Measurements from ENCODE around the gene OGT.
"Not testable (repeated sequence)": the region's sequence is repeated elsewhere in the genome, so short reads cannot be mapped to it uniquely, and the experiment has no call there.

The OGT gene

DNA sequence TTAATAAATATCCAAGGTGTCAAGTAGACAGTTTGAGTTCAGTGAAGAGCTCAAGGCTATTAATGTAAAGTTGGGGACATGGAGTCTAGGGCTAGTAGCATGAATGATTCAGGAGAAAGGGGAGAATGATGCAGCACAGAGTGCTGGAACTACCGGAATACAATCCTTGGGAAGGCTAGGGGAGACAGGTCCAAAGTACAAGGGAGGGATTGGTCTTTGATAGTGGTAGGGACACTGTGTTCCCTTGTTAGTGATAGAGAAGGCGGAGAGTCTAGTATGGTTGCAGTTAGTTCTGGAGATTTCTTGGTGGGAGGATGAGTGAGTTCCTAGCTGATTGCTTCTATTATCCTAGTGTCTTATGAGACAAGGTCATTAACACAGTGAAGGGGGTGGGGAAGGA is 54.0 kb downstream of the OGT start:
- no peaks in the 10 kb centered on the region for H3K9me3 Mint-ChIP-seq
- no peak overlapping the region for H3K4me3 Mint-ChIP-seq
- peak overlapping the region; percentile 44 for H3K27ac Mint-ChIP-seq
- no peaks in the 10 kb centered on the region for H3K27me3 Mint-ChIP-seq (ENCODE audit: low read depth)
- peaks cover 10% of the 10 kb centered on the region for H3K4me1 Mint-ChIP-seq (ENCODE audit: low read depth)
- H3K36me3 Mint-ChIP-seq (ENCODE audit: low read depth), result peaks cover 13% of the 10 kb centered on the region

DNA sequence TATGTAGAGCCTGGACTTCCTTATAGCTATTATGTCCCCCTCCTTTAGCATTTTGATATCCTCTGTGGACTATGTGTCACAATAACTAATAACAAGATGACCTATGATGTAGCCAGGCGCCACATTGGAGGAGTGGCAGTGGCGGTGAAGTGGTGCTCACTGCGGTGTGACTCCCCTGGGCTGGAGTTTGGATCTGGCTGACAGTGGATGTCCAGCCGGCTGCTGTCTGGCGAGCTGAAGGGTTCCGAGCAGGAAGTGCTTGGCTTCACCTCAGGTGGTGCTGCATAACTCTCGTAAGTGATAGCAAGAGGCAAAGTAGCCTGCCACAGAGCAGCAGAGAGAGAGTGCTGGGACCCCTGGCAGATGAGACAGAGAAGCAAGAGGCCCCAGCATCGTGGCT is 60.3 kb downstream of the OGT start:
- not testable (repeated sequence) for H3K4me1 Mint-ChIP-seq (ENCODE audit: low read depth); H3K4me3 Mint-ChIP-seq; H3K27ac Mint-ChIP-seq; H3K27me3 Mint-ChIP-seq (ENCODE audit: low read depth); H3K9me3 Mint-ChIP-seq
- H3K36me3 Mint-ChIP-seq (ENCODE audit: low read depth), result peaks cover 14% of the 10 kb centered on the region

DNA sequence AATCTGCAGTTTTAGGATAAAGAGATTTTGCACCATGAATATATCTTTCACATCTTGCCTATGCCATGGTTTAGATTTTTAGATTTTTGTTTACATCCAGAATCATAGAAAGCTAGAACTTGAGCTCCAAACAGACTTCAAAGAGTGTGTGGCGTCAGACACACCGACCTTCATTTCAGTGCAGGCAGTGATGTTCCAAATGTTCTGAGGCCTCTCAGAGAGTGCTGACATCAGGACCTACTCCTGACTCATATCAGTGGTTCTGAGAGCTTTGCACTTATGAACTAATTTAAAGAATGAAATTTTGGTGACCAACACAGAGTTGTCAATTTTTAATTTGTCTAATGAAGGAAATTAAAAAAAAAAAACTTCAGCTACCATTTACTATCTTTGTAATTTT is 67.1 kb downstream of the OGT start:
- H3K27ac Mint-ChIP-seq, result no peak overlapping the region

DNA sequence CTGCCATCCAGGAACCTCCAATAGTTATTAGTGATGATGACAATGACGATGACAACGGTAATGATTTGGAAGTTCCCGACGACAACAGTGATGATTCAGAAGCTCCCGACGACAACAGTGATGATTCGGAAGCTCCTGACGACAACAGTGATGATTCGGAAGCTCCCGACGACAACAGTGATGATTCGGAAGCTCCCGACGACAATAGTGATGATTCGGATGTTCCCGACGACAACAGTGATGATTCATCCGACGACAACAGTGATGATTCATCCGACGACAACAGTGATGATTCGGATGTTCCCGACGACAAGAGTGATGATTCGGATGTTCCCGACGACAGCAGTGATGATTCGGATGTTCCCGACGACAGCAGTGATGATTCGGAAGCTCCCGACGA is 70.7 kb downstream of the OGT start:
- Mint-ChIP-seq H3K27ac (no peak overlapping the region), H3K36me3 (ENCODE audit: low read depth) (peaks cover 54% of the 10 kb centered on the region), H3K4me3 (no peak overlapping the region), H3K27me3 (ENCODE audit: low read depth) (no peaks in the 10 kb centered on the region), H3K4me1 (ENCODE audit: low read depth) (peaks cover 39% of the 10 kb centered on the region), H3K9me3 (no peaks in the 10 kb centered on the region)

More for the DNA sequence above, 67.1 kb downstream of the OGT start:
- peaks cover 15% of the 10 kb centered on the region for H3K4me1 Mint-ChIP-seq (ENCODE audit: low read depth)
- no peaks in the 10 kb centered on the region for H3K27me3 Mint-ChIP-seq (ENCODE audit: low read depth)
- H3K36me3 Mint-ChIP-seq (ENCODE audit: low read depth), result peaks cover 43% of the 10 kb centered on the region
- no peaks in the 10 kb centered on the region for H3K9me3 Mint-ChIP-seq
- no peak overlapping the region for H3K4me3 Mint-ChIP-seq

DNA sequence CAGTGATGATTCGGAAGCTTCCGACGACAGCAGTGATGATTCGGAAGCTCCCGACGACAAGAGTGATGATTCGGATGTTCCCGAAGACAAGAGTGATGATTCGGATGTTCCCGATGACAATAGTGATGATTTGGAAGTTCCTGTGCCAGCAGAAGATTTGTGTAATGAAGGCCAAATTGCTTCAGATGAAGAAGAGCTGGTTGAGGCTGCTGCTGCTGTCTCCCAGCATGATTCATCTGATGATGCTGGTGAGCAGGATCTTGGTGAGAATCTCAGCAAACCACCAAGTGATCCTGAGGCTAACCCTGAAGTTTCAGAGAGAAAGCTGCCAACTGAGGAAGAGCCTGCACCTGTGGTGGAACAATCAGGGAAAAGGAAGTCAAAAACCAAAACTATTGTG is 71.2 kb downstream of the OGT start:
- no peak overlapping the region for H3K27ac Mint-ChIP-seq
- H3K36me3 Mint-ChIP-seq (ENCODE audit: low read depth), result peaks cover 59% of the 10 kb centered on the region
- H3K4me1 Mint-ChIP-seq (ENCODE audit: low read depth), result peaks cover 43% of the 10 kb centered on the region
- H3K4me3 Mint-ChIP-seq, result no peak overlapping the region
- no peaks in the 10 kb centered on the region for H3K27me3 Mint-ChIP-seq (ENCODE audit: low read depth)
- no peaks in the 10 kb centered on the region for H3K9me3 Mint-ChIP-seq

GRCh38 chrX:71604796-71605568 is 72.1 kb downstream of the OGT start:
- H3K4me1 Mint-ChIP-seq (ENCODE audit: low read depth), result peaks cover 48% of the 10 kb centered on the region
- H3K36me3 Mint-ChIP-seq (ENCODE audit: low read depth), result peaks cover 63% of the 10 kb centered on the region
- H3K4me3 Mint-ChIP-seq, result no peak overlapping the region
- no peaks in the 10 kb centered on the region for H3K27me3 Mint-ChIP-seq (ENCODE audit: low read depth)
- no peaks in the 10 kb centered on the region for H3K9me3 Mint-ChIP-seq
- peak overlapping the region; percentile 77 for H3K27ac Mint-ChIP-seq

DNA sequence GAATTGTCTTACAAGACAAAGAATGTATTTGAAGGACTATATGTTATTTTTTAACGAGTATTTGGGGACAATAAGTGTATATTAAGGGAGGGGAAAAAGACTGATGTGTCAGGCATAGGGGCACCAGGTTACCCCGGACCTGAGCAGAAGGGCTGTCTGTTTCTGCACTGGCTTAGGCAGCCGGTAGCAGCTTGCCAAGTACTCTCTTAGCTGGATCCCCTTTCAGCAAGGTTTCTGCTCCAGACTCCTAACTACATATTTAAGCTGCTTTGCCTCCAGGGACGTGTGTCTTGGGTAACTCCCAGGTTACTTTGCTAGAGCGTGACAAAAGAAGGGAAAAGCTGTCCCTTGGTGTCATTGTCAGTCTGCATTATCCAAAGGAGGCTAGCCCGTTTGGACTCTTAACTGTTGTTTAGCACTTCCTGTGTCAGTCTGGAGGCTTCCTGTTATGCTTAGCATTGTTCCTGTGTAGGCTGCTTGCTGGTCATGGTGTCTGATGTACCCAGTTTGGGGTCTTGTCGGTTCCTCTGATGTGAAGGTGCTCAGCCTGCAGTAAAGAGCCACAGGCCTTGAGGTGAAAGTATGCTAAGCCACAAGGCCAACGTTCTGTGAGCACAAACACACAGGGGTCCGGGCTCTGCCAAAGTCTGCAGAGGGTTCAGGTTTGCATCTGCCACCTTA is 73.8 kb downstream of the OGT start:
- H3K27me3 Mint-ChIP-seq (ENCODE audit: low read depth), result no peaks in the 10 kb centered on the region
- peaks cover 70% of the 10 kb centered on the region for H3K36me3 Mint-ChIP-seq (ENCODE audit: low read depth)
- H3K4me3 Mint-ChIP-seq, result peak overlapping the region; percentile 46
- H3K4me1 Mint-ChIP-seq (ENCODE audit: low read depth), result peaks cover 54% of the 10 kb centered on the region
- H3K9me3 Mint-ChIP-seq, result no peaks in the 10 kb centered on the region
- H3K27ac Mint-ChIP-seq, result peak overlapping the region; percentile 86

GRCh38 chrX:71607488-71607887 is 74.6 kb downstream of the OGT start:
- no peaks in the 10 kb centered on the region for H3K9me3 Mint-ChIP-seq
- no peaks in the 10 kb centered on the region for H3K27me3 Mint-ChIP-seq (ENCODE audit: low read depth)
- peaks cover 55% of the 10 kb centered on the region for H3K4me1 Mint-ChIP-seq (ENCODE audit: low read depth)
- peaks cover 66% of the 10 kb centered on the region for H3K36me3 Mint-ChIP-seq (ENCODE audit: low read depth)
- peak overlapping the region; percentile 86 for H3K27ac Mint-ChIP-seq
- no peak overlapping the region for H3K4me3 Mint-ChIP-seq

DNA sequence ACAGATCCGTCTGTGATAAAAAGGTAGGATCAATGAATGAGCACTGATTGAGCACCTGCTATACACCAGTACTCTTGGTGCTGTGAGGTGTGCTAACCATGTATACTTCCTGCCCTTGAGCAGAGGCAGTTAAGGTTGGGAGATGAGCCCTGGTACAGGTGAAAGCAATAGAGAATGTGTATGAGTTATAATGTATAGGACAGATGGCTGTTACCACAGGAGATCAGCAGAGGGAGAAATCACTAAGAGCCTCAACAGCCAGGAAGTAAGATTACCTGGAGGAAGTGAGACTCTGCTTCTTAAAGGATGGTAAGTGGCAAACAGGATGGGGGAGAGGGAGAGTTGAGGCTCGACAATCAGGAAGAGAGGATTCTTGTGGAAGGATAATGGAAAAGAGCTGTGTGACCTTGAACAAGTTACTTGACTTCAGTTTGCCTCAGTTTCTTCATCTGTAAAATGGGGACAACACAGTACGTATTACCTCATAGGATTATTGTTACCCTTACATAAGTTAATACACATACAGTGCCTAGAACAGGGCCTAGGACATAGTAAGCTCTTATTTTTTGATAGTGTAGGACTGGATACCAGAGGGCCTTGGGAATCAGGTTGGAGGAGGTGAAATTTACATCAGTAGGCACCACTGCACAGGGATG is 76.3 kb downstream of the OGT start:
- Mint-ChIP-seq H3K27ac (peak overlapping the region; percentile 87), H3K4me3 (peak overlapping the region; percentile 61), H3K4me1 (ENCODE audit: low read depth) (peaks cover 53% of the 10 kb centered on the region), H3K27me3 (ENCODE audit: low read depth) (no peaks in the 10 kb centered on the region), H3K36me3 (ENCODE audit: low read depth) (peaks cover 59% of the 10 kb centered on the region), H3K9me3 (no peaks in the 10 kb centered on the region)

DNA sequence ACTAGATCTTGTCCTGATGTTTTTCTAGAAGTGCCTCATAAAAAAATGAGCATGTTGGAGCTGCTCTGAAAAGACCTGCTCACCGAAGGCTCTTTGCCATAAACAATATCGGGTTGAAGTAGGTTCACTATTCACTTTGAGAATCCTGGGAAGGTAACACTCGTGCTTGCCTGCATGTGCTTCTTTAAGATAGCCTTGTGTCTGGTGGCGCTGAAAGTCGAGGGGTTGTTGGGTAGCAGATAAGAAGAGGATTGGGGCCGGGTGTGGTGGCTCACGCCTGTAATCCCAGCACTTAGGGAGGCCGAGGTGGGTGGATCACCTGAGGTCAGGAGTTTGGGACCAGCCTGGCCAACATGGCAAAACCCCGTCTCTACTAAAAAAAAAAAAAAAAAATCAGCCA is 78.8 kb downstream of the OGT start:
- not testable (repeated sequence) for H3K27ac Mint-ChIP-seq; H3K4me3 Mint-ChIP-seq; H3K9me3 Mint-ChIP-seq; H3K27me3 Mint-ChIP-seq (ENCODE audit: low read depth)
- peaks cover 56% of the 10 kb centered on the region for H3K36me3 Mint-ChIP-seq (ENCODE audit: low read depth)
- H3K4me1 Mint-ChIP-seq (ENCODE audit: low read depth), result peaks cover 50% of the 10 kb centered on the region

DNA sequence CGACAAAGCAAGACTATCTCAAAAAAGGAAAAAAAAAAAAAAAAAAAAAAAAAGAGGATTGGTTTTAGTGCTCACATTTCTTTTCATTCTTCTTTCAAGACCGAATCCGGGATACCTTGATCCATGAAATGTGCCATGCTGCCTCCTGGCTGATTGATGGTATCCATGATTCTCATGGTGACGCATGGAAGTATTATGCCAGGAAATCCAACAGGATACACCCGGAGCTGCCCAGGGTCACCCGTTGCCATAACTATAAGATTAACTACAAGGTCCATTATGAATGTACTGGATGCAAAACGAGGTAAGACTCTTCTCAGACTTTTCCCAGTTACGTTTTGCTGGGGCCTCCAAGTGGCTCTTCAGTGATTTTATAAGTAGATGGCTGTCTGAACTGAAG is 79.4 kb downstream of the OGT start:
- H3K4me1 Mint-ChIP-seq (ENCODE audit: low read depth), result peaks cover 48% of the 10 kb centered on the region
- H3K4me3 Mint-ChIP-seq, result no peak overlapping the region
- H3K27me3 Mint-ChIP-seq (ENCODE audit: low read depth), result no peaks in the 10 kb centered on the region
- peaks cover 60% of the 10 kb centered on the region for H3K36me3 Mint-ChIP-seq (ENCODE audit: low read depth)
- no peak overlapping the region for H3K27ac Mint-ChIP-seq
- H3K9me3 Mint-ChIP-seq, result no peaks in the 10 kb centered on the region

DNA sequence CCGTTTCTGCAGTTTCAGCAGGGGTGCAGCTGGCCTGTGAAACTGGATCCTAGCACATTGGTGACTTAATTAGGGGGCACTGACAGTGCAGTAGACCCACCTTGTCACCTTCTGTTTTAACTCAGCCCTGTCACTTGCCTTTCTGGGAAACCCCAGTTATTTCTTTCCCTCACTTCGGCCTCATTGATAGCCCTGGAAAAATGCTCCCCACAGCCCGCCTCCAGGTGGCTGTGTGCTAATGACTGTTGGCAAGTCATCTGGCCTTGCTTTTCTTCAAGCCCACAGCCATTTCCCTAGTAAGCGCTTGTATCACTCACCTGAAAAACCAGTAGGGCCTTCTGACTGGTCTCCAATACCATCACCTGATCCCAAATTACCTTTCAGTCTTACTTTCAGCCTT is 82.2 kb downstream of the OGT start:
- no peaks in the 10 kb centered on the region for H3K9me3 Mint-ChIP-seq
- H3K4me3 Mint-ChIP-seq, result peak overlapping the region; percentile 93
- H3K4me1 Mint-ChIP-seq (ENCODE audit: low read depth), result peaks cover 47% of the 10 kb centered on the region
- H3K27ac Mint-ChIP-seq, result peak overlapping the region; percentile 67
- no peaks in the 10 kb centered on the region for H3K27me3 Mint-ChIP-seq (ENCODE audit: low read depth)
- peaks cover 50% of the 10 kb centered on the region for H3K36me3 Mint-ChIP-seq (ENCODE audit: low read depth)

DNA sequence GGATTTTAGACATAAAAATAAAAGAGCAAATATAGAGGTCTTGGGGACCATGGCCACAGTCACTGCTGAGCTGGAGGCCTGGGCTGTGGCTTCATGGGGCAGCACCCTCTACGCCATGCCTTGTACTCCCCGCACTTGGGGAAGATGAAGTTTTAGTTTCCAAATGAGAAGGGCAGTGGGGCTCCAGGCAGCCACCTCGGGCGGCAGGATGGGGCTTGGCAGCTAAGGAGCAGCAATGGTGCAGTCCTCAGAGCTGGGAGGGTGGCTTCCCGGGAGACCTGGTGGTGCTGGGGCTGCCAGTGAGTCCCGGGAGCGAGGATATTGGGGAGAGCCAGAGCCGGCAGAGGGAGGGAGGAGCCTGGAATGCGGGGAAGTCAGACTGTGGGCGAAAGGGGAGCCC is 83.0 kb downstream of the OGT start:
- H3K36me3 Mint-ChIP-seq (ENCODE audit: low read depth), result peaks cover 47% of the 10 kb centered on the region
- H3K4me1 Mint-ChIP-seq (ENCODE audit: low read depth), result peaks cover 48% of the 10 kb centered on the region

DNA sequence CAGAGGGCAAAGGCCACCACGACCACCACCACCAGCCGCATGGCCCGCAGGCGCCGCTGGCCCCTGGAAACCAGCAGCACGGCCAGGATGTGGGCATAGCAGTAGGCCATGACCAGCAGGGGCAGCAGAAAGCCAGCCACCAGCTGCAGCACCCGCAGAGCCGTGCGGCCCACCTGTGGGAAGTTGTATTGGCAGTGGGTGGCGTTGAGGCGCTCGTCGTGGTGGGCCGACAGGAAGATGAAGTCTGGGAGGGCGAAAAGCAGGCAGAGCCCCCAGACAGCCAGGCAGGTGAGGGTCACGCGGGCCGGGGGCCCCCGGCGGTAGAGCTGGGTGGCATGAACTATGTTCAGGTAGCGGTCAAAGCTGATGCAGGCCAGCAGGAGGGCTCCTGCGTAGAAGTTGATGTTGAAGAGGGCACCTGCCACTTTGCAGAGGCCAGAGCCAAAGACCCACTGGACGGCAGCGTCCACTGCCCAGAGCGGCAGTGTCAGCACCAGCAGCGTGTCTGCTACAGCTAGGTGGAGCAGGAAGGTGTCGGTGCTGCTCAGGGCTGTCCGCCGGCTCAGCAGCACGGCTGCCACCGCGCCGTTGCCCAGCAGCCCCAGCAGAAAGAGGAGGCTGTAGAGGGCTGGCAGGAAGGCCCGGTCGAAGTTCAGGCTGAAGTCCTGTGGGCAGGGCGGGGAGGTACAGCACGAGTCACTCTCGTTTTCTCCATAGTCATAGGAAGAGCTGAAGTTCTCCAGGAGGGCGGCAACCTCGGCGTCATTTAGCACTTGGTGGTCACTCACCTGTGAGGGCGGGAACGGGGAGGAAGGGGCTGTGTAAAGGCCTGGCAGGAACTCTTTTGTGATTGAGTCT is 84.0 kb downstream of the OGT start:
- Mint-ChIP-seq H3K4me3 (peak overlapping the region; percentile 93), H3K27ac (peak overlapping the region; percentile 83), H3K4me1 (ENCODE audit: low read depth) (peaks cover 51% of the 10 kb centered on the region), H3K9me3 (no peaks in the 10 kb centered on the region), H3K27me3 (ENCODE audit: low read depth) (no peaks in the 10 kb centered on the region), H3K36me3 (ENCODE audit: low read depth) (peaks cover 40% of the 10 kb centered on the region)

More for the DNA sequence above, 83.0 kb downstream of the OGT start:
- Mint-ChIP-seq H3K27ac (peak overlapping the region; percentile 67), H3K27me3 (ENCODE audit: low read depth) (no peaks in the 10 kb centered on the region), H3K4me3 (peak overlapping the region; percentile 93), H3K9me3 (no peaks in the 10 kb centered on the region)

Measured in T-helper 1 cell treated with Interleukin-12 subunit alpha and Interleukin-12 subunit beta and Interleukin-4 antibody, amounts not matched to agents 30 μg/mL and 1 μg/mL, for 36 hours (primary cell).